ENCODE data around the gene GRIN3B. TPM values are rescaled to one million over a fixed set of nuclear protein-coding genes. Genes with fewer than 3 reads are reported as not detected.

The GRIN3B gene
- total and polyA plus RNA-seq, 9 of the 15 experiments (the other 6 are each of a cell fraction or from before 2014, with no cell fraction given), result 0.06 to 0.95 (median 0.19) TPM; not detected in 6

DNA sequence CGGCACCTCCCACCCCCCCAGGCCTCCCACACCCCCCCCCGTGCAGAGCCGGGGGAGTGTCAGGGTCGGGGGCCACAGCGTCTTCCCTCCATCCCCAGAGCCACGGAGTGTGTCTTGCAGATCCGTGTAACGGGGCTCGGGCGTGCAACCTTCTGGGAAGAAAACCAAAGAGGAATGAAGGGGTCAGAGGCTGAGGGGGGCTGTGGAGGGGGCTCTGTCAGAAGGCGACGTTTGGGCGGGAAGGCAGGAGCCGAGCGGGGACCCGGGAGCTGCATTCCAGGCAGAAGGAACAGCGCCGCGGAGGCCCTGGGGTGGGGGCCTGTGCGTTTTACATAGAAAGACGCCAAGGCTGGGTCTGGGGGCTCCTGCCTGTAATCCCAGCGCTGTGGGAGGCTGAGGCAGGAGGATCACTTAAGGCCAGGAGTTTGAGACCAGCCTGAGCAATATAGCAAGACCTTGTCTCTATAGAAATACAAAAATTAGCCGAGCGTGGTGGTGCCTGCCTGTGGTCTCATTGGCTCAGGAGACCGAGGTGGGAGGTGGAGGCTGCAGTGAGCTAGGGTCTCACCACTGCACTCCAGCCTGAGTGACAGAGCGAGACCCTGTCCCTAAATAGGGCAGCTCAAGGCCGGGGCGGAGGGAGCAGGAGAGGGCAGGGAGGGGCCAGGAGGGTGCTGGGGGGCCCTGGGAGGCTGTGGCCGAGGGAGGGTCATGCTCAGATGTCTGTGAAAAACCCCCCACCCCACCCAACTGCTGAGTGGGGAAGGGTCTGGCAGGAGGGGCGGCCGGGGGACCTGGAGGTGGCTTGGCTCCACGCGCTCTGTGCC lies 46.6 kb upstream of the GRIN3B start (continued):
- TF ChIP-seq, protein P1, sequence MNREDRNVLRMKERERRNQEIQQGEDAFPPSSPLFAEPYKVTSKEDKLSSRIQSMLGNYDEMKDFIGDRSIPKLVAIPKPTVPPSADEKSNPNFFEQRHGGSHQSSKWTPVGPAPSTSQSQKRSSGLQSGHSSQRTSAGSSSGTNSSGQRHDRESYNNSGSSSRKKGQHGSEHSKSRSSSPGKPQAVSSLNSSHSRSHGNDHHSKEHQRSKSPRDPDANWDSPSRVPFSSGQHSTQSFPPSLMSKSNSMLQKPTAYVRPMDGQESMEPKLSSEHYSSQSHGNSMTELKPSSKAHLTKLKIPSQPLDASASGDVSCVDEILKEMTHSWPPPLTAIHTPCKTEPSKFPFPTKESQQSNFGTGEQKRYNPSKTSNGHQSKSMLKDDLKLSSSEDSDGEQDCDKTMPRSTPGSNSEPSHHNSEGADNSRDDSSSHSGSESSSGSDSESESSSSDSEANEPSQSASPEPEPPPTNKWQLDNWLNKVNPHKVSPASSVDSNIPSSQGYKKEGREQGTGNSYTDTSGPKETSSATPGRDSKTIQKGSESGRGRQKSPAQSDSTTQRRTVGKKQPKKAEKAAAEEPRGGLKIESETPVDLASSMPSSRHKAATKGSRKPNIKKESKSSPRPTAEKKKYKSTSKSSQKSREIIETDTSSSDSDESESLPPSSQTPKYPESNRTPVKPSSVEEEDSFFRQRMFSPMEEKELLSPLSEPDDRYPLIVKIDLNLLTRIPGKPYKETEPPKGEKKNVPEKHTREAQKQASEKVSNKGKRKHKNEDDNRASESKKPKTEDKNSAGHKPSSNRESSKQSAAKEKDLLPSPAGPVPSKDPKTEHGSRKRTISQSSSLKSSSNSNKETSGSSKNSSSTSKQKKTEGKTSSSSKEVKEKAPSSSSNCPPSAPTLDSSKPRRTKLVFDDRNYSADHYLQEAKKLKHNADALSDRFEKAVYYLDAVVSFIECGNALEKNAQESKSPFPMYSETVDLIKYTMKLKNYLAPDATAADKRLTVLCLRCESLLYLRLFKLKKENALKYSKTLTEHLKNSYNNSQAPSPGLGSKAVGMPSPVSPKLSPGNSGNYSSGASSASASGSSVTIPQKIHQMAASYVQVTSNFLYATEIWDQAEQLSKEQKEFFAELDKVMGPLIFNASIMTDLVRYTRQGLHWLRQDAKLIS (CRISPR knock-in tag; IDR thresholded peaks at IDR 0.05), result no peak
- TF ChIP-seq ZNF586 (CRISPR knock-in tag; conservative IDR thresholded peaks at IDR 0.05), result no peak
- TF ChIP-seq, protein P2, sequence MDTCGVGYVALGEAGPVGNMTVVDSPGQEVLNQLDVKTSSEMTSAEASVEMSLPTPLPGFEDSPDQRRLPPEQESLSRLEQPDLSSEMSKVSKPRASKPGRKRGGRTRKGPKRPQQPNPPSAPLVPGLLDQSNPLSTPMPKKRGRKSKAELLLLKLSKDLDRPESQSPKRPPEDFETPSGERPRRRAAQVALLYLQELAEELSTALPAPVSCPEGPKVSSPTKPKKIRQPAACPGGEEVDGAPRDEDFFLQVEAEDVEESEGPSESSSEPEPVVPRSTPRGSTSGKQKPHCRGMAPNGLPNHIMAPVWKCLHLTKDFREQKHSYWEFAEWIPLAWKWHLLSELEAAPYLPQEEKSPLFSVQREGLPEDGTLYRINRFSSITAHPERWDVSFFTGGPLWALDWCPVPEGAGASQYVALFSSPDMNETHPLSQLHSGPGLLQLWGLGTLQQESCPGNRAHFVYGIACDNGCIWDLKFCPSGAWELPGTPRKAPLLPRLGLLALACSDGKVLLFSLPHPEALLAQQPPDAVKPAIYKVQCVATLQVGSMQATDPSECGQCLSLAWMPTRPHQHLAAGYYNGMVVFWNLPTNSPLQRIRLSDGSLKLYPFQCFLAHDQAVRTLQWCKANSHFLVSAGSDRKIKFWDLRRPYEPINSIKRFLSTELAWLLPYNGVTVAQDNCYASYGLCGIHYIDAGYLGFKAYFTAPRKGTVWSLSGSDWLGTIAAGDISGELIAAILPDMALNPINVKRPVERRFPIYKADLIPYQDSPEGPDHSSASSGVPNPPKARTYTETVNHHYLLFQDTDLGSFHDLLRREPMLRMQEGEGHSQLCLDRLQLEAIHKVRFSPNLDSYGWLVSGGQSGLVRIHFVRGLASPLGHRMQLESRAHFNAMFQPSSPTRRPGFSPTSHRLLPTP (IDR thresholded peaks at IDR 0.05; ENCODE audit: borderline replicate concordance, extremely low read depth, insufficient read length), result no peak
- no peak for TF ChIP-seq ZC3H4 (CRISPR knock-in tag; IDR thresholded peaks at IDR 0.05; ENCODE audit: borderline replicate concordance)
- 0 out of 2 replicates have a peak, but pooled peaks have one; percentile 26 for TF ChIP-seq ETV5 (CRISPR knock-in tag; IDR thresholded peaks at IDR 0.05; ENCODE audit: low read depth)
- no peak for TF ChIP-seq SOX6 (IDR thresholded peaks at IDR 0.05)
- no peak for TF ChIP-seq ZNF197 (CRISPR knock-in tag; IDR thresholded peaks at IDR 0.05; ENCODE audit: low read depth)
- TF ChIP-seq E2F6 (IDR thresholded peaks at IDR 0.05; ENCODE audit: borderline replicate concordance in 1 of 2, extremely low read depth in 1 of 2, insufficient read depth in 1 of 2, insufficient read length in 1 of 2, low read depth in 1 of 2, low read length in 1 of 2, poor library complexity in 1 of 2, severe bottlenecking in 1 of 2), result peak in 1 of 2 experiments; percentile 71

All from K562 (cell line).